Vagina (tissue), 2 donors: ENCODE data around the gene POLR2E.

Experiments
- POLR2A ChIP-seq, 2 donors: fragments of 450-650 bp; IDR thresholded peaks; one replicate each; pipeline ENCODE4 v1.6.1; 2017; ENCODE audit warnings: antibody characterized with exemption in 2 of 2, mild to moderate bottlenecking in 2 of 2, moderate library complexity in 2 of 2
- TF ChIP-seq, protein P1 (sequence below), 3 experiments: fragments of 450-650 bp in 2 of 3; fragments of 200-600 bp in 1 of 3; sonication (generic) in 1 of 3; IDR thresholded peaks; one replicate each; pipeline ENCODE4 v1.5.1; 2017 to 2019; ENCODE audit warnings: antibody characterized with exemption in 3 of 3, mild to moderate bottlenecking in 2 of 3, moderate library complexity in 2 of 3

DNA sequence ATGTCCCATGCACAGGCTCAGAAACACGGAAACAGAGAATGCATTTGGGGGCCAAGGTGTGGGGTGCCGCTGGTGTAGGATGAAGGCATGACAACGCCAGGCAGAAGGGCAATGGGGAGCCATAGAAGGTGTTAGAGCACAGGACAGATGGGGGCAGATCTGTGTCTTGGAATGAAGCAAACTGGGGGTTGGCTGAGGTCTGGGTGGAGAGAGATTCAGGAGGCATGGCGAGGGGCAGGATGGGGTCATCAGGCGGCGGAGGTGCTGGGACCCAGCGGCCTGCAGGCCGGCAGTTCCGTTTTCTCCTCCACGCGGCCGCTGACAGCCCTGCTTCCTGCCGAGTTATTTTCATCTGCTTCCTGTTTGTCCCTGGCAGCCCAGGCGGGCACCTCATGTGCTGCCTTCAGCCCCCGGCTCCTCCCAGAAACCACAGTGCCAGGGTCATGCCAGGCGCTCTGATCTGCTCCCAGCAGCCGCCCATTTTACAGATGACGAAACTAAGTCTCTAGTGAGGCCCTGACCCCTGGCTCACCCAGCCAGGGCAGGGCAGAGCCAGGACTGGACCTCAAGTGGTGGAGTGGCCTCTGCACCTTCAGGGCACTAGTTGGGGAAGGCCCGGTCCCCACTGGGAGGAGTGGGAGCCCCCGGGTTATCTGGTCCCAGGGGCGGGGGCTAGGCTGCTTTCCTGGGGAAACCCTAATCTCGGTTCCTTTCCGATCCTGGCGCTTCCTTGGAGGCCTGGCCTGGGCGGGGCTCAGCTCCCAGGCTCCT, 26.0 kb downstream of the POLR2E start:
- TF ChIP-seq, protein P1, sequence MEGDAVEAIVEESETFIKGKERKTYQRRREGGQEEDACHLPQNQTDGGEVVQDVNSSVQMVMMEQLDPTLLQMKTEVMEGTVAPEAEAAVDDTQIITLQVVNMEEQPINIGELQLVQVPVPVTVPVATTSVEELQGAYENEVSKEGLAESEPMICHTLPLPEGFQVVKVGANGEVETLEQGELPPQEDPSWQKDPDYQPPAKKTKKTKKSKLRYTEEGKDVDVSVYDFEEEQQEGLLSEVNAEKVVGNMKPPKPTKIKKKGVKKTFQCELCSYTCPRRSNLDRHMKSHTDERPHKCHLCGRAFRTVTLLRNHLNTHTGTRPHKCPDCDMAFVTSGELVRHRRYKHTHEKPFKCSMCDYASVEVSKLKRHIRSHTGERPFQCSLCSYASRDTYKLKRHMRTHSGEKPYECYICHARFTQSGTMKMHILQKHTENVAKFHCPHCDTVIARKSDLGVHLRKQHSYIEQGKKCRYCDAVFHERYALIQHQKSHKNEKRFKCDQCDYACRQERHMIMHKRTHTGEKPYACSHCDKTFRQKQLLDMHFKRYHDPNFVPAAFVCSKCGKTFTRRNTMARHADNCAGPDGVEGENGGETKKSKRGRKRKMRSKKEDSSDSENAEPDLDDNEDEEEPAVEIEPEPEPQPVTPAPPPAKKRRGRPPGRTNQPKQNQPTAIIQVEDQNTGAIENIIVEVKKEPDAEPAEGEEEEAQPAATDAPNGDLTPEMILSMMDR (IDR thresholded peaks at IDR 0.05) = no peak
- TF ChIP-seq POLR2A (IDR thresholded peaks at IDR 0.05) = no peak
